HG03196 (cell line): ENCODE results near the gene VAV1.
"Not testable (repeated sequence)": the region's sequence is repeated elsewhere in the genome, so short reads cannot be mapped to it uniquely, and the experiment has no call there.

Experiments used
- ATAC-seq: cut with Tn5 transposase; IDR thresholded peaks from one replicate; pipeline ENCODE4 v1.9.1; 2021; ENCODE audit not compliant: unreplicated experiment

Gene VAV1

DNA sequence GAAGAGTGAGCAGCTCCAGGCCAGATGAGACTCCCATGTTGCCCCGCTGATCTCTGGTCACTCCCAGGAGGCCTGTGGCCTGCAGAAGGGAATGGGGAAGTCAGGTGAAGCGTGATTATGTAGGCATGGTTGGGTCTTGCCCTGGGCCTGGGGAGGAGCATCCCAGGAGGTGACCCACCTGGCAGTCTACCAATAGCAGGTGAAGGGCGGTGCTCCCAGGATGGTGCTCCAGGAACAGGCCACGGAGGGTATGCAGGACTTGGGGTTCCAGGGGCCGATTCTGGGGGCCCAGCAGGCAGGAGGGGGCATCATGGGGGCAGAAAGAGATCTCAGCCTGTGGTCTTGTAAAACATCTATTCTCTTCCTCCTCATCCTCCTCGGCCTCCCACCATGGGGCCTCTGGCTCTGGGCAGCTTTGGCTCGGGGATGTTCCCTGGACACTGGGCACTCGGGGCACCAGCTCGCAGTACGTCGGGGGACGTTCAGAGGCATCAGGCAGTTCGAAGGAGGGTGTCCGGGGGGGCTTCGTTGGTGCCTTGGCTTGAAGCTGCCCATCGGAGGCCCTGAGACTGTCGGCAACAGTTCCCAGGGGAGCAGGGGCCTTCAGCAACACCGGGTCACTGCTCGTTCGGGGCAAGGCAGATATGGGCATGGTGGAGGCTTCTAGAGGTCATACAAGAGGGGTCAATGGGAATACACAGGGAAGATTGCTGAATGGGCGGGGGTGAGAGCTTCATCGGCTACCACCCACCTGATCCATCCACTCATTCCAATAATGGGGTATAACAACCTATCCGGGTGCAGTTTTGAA is 17.6 kb upstream of the VAV1 start:
- no peak for ATAC-seq

DNA sequence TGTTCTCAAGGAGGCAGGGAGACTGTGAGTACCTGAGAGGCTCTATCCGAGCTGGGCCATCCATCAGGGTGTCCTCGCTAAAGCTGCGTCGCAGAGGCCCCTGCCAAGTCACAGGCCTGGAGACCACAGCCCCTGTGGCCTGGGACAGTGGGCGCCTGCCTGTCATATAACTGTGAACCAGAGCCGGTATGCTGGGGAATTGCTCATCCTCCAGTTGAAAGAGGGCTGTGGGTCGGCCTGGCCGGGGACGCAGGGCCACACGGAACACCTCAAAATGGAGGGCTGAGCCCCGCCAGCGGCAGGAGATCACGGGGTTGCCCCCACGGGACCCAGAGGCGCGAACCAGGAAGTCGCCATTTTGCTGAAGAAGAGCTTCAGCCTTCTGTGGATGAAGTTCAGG is 11.9 kb upstream of the VAV1 start:
- ATAC-seq = no peak

DNA sequence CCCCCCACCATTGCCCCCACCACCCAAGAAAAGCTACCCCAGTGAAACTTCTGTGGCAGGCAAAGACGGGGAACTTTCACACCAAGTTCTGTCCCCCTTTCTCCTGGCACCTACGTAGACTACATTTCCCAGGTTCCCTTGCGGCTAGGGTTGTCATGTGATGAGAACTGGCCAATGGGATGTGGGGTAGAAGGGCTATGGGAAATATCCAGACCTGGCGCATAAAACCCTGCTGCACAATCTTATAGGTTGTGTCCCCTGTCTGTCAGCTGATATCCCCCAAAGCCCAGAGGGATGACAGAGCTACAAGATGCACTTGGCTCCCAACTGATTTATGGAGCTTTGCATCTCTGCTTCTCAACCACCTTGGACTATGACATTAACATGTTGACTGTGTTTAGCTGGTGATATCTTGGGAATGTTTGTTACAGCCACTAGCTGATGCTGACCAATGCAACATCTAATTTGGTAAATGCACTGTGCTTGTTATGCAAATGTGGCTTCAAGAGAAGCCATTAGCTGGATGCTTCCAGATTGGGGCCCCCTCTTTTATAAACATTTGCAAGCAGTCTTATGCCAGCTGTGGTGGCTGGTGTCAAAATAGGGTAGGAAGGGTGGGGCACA is 11.3 kb upstream of the VAV1 start:
- no peak for ATAC-seq

- not testable (repeated sequence) for ATAC-seq
Measured at GRCh38 chr19:6762253-6762797, 10.2 kb upstream of the VAV1 start.

DNA sequence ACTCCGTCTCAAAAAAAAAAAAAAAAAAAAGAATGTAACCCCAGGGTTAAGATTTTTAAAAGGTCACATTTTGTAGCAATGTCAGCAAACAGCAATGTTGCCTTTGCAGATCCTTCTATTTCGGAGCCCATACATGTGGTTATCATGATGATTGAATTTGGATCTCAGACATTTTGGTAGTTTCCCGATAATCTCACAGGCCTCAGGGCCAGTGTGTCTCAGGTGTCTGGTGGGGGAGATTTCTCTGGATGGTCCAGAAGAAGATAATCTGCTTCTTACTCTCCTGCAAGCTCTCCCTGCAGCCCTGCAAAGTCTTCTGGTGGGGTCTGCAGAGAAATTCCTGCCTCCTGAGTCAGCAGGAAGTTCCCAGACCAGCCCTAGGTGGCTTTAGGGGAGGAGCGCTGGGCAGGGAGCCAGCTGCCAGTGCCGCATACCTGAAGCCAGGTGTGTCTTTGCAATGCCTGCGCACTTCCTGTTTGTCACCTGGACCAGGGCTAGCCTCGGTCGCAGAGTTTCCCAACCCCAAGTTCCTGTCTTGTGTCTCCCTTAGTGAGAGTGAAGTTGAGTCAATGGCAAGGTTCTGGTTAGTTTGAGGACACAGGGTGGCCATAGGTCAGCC is 6.7 kb upstream of the VAV1 start:
- ATAC-seq = no peak

- no peak for ATAC-seq
Measured at GRCh38 chr19:6766357-6767080, 6.0 kb upstream of the VAV1 start.

DNA sequence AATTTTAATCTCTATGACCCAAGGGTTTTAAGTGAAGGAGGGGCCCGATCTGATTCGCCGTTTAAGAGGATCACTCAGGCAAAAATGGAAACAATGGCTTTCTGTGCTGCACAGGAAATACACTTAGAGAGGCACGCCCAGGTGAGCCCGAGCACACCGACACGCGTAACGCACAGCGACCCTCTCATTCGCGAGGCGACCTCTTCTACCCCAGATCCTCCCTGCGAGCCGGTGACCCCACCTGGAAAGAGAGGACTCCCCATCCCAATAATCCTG is 5.5 kb upstream of the VAV1 start:
- peak; percentile 19 for ATAC-seq

DNA sequence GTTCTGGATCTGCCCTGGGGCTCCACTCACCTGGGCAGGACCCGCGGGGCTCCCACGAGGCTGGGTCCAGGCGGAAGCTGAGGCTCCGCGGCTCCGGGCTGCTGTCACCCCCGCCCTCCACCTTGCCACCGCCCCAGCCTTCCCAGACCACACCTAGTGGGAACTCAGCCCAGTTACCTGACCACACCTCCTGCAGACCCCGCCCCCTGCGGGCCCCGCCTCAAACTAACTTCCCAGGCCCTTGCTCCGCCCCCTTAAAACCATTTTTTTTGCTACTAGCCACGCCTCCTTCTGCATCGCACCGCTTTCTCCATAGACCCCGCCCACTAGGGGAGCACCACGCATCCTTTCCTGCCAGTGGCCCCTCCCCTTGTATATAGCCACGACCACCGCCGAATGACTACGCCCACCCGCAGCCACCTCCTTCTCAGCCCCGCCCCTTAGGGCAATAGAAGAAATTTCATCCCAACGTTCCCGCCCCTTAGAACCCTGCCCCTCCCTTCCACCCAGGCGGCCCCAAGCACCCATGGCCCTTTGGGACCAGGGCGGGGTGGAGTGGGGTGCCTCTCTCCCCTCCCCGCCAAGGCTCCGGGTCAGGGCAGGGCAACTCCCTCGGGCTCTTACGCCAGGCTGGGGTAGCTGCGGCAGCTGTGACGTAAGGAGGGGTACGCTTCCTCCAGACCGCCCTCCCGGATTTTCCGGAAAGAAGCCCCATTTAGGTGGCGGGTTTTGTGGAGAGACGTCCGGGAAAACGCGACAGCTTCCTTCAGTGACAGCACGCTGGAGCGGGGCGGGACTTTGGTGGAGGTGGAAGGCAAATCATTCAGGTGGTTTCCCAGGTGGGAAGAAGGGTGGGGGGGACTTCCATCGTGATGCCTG is 4.9 kb upstream of the VAV1 start, which contains the start of gene SH2D3A:
Gene SH2D3A, minus strand, starts transcription at position 79 of the 879 bp plus-strand sequence. CDS start 3,687 bp downstream, outside the sequence.
- ATAC-seq = peak; percentile 64

DNA sequence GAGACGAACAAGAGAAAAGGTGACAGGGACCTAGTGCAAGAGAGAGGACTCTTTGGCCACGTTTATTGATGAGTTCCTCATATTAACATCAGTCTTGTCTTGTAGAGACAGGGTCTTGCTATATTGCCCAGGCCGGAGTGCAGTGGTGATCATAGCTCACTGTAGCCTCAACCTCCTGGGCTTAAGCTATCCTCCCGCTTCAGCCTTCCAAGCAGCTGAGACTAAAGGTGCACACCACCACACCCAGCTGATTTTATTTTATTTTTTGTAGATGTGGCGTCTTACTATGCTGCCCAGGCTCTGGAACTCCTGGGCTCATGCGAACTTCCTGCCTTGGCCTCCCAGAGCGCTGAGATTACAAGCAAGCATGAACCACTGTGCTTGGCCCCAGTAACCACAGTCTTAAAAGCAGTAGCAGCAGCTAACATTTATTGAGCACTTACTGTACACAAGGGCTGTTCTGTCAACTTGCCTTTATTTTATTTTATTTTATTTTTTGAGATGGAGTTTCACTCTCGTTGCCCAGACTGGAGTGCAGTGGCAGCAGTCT is 4.2 kb upstream of the VAV1 start:
- ATAC-seq = no peak

- ATAC-seq = no peak
Measured at GRCh38 chr19:6769006-6769619, 3.4 kb upstream of the VAV1 start.

GRCh38 chr19:6771648-6772027 is 870 bp upstream of the VAV1 start:
- not testable (repeated sequence) for ATAC-seq

DNA sequence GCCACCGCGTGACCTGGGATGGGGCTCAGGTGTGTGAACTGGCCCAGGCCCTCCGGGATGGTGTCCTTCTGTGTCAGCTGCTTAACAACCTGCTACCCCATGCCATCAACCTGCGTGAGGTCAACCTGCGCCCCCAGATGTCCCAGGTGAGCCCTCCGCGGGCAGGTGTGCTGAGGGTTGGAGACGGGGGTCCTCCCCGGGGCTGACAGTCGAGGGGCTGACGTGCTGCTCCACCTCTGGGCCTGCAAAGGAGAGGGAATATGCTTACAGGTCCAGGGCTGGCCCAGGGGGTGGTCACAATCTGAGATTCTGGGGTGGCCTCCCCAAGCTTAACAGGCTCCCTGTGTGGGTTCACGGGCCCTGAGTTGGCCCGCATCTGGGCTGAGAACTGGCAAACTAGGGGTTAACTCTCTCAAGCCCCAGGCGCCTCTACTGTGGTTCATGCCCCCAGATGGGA is 386 bp downstream of the VAV1 start:
- no peak for ATAC-seq

- no peak for ATAC-seq
Measured at GRCh38 chr19:6773323-6773931, 919 bp downstream of the VAV1 start.

DNA sequence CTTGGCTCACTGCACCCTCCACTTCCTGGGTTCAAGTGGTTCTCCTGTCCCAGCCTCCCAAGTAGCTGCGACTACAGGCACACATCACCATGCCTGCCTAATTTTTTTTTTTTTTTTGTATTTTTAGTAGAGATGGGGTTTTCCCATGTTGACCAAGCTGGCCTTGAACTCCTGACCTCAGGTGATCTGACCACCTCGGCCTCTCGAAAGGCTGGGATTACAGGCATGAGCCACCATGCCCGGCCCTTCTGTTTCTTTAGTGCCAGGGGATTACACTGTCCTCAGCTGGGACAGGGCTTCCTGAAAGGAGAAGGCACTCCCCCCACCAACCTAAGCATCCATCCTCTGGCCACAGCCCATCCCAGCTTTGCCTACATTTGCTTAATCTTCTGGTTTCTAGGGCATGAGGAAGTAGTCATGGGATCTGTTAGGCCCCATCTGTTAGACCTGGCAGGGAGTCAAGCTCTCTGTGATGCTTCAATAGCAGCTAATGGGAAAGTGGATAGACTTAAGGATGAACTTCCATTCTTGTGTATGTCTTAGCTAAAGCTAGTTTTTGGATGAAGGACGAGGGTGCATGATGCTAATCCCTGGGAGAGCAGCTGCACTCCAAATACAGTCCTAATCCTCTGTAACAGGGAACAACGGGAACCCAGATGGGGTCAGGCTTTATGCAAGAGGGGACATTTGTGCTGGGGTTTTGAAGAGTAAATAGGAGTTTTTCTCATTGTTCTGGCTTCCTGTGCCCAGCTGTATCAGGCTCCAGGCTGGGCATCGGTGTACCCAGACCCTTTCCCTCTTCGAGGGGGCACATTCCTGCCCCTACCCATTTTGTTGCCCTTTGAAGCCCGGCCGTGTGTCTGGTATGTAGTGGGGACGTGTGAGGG is 2.6 kb downstream of the VAV1 start:
- ATAC-seq = no peak

GRCh38 chr19:6776045-6776444 is 3.5 kb downstream of the VAV1 start:
- not testable (repeated sequence) for ATAC-seq

- ATAC-seq = no peak
Measured at GRCh38 chr19:6776999-6777398, 4.5 kb downstream of the VAV1 start.

DNA sequence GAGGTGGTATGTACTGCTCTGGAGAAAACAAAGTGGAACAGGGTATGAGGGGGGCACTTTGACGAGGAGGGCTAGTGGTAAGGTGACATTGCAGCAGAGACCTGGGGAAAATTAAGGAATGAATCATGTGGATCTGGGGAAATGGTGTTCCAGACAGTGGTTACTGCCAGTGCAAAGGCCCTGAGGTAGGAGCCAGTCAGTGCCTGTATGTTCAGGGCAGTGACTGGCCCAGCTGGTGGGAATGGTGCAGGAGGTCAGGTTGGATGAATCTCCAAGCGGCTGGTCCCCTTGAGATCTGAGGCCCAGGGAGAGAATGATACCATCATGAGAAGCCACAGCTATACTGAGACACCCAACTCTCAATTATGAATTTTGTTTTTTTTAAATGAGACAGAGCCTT is 4.9 kb downstream of the VAV1 start:
- no peak for ATAC-seq

GRCh38 chr19:6778386-6778785 is 5.9 kb downstream of the VAV1 start:
- ATAC-seq = no peak
